Inflammatory macrophage treated with lipopolysaccharide for 4 hours (primary cell): Measurements from ENCODE around the gene DNAJC19.

Source experiments
- DNase-seq: peaks from one replicate; pipeline ENCODE4 v3.0.0-alpha.2; 2020

The DNAJC19 gene

GRCh38 chr3:180959691-180960090, 29.8 kb downstream of the DNAJC19 start:
- DNase-seq = no peak

- peak; percentile 30 for DNase-seq
These were observed 41.7 kb downstream of the DNAJC19 start for GRCh38 chr3:180947761-180948390.

GRCh38 chr3:180940826-180941225, 48.7 kb downstream of the DNAJC19 start:
- DNase-seq = no peak

- no peak for DNase-seq
These were observed 54.9 kb downstream of the DNAJC19 start for GRCh38 chr3:180934638-180935037.
